ENCODE measurements around the gene C2orf81. TPM values are rescaled to one million over a fixed set of nuclear protein-coding genes. Genes with fewer than 3 reads are reported as not detected.

Gene C2orf81
- total RNA-seq, 1 donor from 2014 or later: 10.3 TPM

DNA sequence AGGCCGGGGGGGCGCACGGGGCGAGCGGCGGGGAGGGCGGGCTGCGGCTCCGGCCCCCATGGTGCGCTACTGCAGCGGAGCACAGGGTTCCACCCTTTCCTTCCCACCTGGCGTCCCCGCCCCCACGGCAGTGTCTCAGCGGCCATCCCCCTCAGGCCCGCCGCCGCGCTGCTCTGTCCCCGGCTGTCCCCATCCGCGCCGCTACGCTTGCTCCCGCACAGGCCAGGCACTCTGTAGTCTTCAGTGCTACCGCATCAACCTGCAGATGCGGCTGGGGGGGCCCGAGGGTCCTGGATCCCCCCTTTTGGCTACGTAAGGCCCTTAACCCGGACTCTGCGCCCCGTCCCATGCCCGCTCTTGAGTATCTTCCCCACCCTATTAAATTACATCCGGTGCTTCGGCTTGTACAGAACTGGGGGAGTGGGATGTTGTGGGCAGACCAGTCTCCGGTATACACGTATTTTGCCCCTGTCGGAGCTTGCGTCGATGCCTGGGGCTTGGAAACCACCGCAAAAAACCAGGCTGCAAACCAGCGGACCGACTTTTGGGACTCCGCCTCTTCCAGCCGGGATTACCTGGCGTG lies 36.2 kb upstream of the C2orf81 start:
- Histone ChIP-seq H3K27me3 (no peaks in the 10 kb centered on the region), H3K27ac (peak overlapping the region; percentile 91 to 94), H3K36me3 (peaks cover 5 to 14% of the 10 kb centered on the region in 2 donors), H3K4me1 (peaks cover 7 to 31% of the 10 kb centered on the region in 2 donors), H3K4me3 (peak overlapping the region; percentile 67 to 68), H3K9me3 (no peaks in the 10 kb centered on the region)
- TF ChIP-seq, protein P1, sequence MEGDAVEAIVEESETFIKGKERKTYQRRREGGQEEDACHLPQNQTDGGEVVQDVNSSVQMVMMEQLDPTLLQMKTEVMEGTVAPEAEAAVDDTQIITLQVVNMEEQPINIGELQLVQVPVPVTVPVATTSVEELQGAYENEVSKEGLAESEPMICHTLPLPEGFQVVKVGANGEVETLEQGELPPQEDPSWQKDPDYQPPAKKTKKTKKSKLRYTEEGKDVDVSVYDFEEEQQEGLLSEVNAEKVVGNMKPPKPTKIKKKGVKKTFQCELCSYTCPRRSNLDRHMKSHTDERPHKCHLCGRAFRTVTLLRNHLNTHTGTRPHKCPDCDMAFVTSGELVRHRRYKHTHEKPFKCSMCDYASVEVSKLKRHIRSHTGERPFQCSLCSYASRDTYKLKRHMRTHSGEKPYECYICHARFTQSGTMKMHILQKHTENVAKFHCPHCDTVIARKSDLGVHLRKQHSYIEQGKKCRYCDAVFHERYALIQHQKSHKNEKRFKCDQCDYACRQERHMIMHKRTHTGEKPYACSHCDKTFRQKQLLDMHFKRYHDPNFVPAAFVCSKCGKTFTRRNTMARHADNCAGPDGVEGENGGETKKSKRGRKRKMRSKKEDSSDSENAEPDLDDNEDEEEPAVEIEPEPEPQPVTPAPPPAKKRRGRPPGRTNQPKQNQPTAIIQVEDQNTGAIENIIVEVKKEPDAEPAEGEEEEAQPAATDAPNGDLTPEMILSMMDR (IDR thresholded peaks at IDR 0.05): no peak
- DNase-seq (ENCODE audit: low spot score in 2 of 2): peak in 1 of 2 donors; percentile 80
- intact Hi-C loops (cut with DNase I): loop anchor here (1.0 to 10.0 kb wide), 6 partner anchors 15 to 1903 kb away; partner anchors contain the start of genes AUP1, CCT7, HTRA2 and MRPL53

DNA sequence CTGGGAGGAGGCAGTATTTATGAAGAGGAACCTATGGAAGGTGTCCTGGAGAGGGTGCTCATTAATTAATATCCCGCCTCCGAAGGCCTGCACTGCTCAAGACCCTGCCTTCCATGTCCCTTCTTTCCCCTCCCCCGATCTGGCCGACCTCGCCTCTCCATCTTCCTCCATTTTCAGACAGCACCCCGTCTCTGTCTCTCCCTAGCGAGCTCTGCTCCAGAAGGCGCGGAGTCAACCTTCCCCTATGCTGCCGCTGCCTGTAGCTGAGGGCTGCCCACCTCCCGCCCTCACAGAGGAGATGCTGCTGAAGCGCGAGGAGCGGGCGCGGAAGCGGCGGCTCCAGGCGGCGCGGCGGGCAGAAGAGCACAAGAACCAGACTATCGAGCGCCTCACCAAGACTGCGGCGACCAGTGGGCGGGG lies 35.7 kb upstream of the C2orf81 start:
- Histone ChIP-seq H3K27me3 (no peaks in the 10 kb centered on the region), H3K36me3 (peaks cover 0 to 9% of the 10 kb centered on the region in 2 donors), H3K9me3 (no peaks in the 10 kb centered on the region), H3K4me1 (peaks cover 7 to 31% of the 10 kb centered on the region in 2 donors), H3K27ac (peak overlapping the region; percentile 91 to 94), H3K4me3 (peak overlapping the region; percentile 67 to 68)
- DNase-seq (ENCODE audit: low spot score in 2 of 2): no peak
- TF ChIP-seq, protein P1 (IDR thresholded peaks at IDR 0.05): no peak
- intact Hi-C loops (cut with DNase I): loop anchor here (5.0 to 10.0 kb wide), 3 partner anchors 630 to 1902 kb away; partner anchors contain the start of genes CCT7, PRADC1 and STAMBP

DNA sequence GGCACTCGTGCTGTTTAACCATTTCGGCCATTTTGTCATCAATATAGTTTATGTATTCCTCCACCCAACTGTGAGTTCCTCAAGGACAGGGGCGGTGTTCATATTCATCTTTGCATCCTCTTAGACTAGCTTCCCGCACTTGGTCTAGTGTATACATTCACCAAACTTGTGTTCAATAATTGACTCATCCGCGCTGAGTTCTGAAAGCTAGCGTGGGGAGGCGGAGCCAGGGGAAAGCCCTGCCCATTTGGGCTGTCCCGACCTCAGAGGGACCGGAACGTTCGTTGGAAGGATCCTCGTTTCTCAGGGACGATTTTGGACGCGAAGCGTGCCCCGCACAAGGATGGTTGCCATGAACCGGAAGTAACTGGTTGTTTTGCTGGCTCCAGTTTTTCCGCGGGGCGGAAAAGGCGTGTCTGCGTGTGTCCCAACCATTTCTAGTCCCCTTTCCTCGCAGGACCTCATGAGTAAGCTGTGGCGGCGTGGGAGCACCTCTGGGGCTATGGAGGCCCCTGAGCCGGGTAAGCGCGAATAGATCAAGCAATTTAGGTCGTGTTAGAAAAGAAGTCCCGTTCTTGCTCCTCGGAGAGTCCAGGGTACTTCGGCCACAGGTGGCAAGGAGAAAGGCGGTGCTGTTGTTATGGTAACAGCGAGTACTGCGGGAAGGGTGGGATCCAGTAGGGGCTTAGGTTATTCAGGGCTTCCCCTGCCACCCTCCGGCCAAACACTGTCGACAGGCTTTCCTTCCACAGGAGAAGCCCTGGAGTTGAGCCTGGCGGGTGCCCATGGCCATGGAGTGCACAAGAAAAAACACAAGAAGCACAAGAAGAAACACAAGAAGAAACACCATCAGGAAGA lies 33.5 kb upstream of the C2orf81 start, which contains the start of gene INO80B:
INO80B (plus strand) TSS at position 434 of the 858 bp plus-strand sequence; CDS start at position 464, 30 bp downstream.
- Histone ChIP-seq H3K4me3 (peak within 1 kb of the TSS; percentile 82 to 83), H3K9me3 (no peaks in the 10 kb centered on the region), H3K27me3 (no peaks in the 10 kb centered on the region), H3K4me1 (peaks cover 7 to 31% of the 10 kb centered on the region in 2 donors), H3K27ac (peak within 1 kb of the TSS in 1 of 2 donors; percentile 78), H3K36me3 (no peaks in the 10 kb centered on the region)
- intact Hi-C loops (cut with DNase I): loop anchor here (1.0 to 10.0 kb wide), 8 partner anchors 28 to 1900 kb away; partner anchors contain the start of genes C2orf81, CCT7, PCGF1 and PRADC1
- TF ChIP-seq, protein P1 (IDR thresholded peaks at IDR 0.05): no peak
- DNase-seq (ENCODE audit: low spot score in 2 of 2): peak; percentile 85 to 98

DNA sequence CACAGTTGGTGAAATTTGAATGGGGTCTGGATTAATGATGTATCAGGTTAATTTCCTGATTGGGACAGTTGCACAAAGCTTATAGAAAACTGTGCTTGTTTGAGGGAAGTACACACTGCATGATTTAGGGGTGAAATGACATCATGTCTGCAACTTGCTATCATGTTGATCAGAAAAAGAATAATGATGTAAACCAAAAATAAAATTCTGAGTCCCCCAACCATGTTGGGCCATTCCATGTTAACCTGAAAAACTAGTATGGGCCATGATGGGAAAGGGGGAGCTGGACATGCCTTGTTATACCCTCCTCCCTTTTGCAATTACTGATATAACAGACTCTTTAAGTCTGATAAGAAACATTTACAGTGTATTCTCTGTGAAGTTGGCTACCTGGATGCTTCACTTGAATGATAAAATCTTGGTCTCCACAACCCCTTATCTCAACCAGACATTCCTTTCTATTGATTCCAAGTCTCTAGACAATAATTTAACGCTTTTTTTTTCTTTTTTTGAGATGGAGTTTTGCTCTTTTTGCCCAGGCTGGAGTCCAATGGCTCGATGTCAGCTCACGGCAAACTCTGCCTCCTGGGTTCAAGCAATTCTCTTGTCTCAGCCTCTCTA lies 29.3 kb upstream of the C2orf81 start:
- H3K27ac ChIP-seq: no peak overlapping the region
- no peaks in the 10 kb centered on the region for H3K36me3 ChIP-seq
- TF ChIP-seq, protein P1 (IDR thresholded peaks at IDR 0.05): no peak
- H3K9me3 ChIP-seq: no peaks in the 10 kb centered on the region
- H3K27me3 ChIP-seq: no peaks in the 10 kb centered on the region
- H3K4me1 ChIP-seq: peaks cover 5 to 6% of the 10 kb centered on the region in 2 donors
- H3K4me3 ChIP-seq: no peak overlapping the region
- DNase-seq (ENCODE audit: low spot score in 2 of 2): no peak
- intact Hi-C loops (cut with DNase I): loop anchor here (10.0 kb wide), 1 partner anchor 1896 kb away; no protein-coding TSS in a partner anchor

DNA sequence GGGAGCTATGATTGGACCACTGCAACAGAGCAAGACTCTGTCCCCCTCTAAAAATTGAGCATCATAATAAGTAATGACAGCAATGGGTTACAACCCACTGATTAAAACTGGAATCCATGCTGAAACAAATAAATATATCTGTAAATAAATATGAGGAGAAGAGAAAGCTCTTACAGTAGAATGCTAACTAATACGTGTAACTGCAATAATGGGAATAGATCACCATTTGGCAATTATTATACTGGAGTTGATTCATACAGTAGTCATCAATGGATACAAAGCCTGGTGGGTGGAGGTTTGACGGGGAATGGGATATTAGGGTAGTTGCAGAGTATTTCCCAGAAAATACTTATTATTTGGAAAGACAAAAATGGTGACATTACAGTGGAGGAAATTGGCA lies 27.4 kb upstream of the C2orf81 start:
- Histone ChIP-seq H3K36me3 (no peaks in the 10 kb centered on the region), H3K27me3 (no peaks in the 10 kb centered on the region), H3K27ac (no peak overlapping the region), H3K4me1 (peaks cover 0 to 2% of the 10 kb centered on the region in 2 donors), H3K9me3 (no peaks in the 10 kb centered on the region), H3K4me3 (no peak overlapping the region)
- no peak for DNase-seq (ENCODE audit: low spot score in 2 of 2)
- TF ChIP-seq, protein P1 (IDR thresholded peaks at IDR 0.05): no peak
- intact Hi-C loops (cut with DNase I): no loop called here

Measured in ascending aorta (tissue), 2 donors.